Activated CD4-positive, alpha-beta T cell treated with anti-CD3 and anti-CD28 coated beads, Interleukin-2, Interleukin-6, amounts not matched to agents 100 ng/mL and 50 ng/mL, durations not matched to agents 16 hours and 8 hours (primary cell): ENCODE data around the gene LRRC43.
"Not testable (repeated sequence)": the region's sequence is repeated elsewhere in the genome, so short reads cannot be mapped to it uniquely, and the experiment has no call there.

Experiments
- DNase-seq: peaks from one replicate; pipeline ENCODE4 v3.0.0-alpha.2; 2020

The LRRC43 gene

DNA sequence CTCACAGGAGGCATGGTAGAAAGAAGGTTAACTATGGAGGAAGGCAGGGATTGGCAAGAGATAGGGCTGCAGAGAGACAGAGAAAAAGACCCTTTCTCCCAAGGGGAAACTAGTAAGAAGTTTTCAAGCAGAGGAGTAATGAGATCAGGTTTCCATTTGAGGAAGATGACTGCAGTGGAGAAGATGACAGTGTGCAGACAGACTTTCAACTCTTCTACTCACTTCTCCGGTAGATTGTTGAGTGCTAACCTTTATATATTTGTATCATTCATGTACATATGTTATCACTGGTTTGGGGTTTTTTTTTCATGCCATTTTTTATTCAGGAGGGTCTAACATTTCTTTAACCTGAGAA lies 14.7 kb downstream of the LRRC43 start:
- no peak for DNase-seq

DNA sequence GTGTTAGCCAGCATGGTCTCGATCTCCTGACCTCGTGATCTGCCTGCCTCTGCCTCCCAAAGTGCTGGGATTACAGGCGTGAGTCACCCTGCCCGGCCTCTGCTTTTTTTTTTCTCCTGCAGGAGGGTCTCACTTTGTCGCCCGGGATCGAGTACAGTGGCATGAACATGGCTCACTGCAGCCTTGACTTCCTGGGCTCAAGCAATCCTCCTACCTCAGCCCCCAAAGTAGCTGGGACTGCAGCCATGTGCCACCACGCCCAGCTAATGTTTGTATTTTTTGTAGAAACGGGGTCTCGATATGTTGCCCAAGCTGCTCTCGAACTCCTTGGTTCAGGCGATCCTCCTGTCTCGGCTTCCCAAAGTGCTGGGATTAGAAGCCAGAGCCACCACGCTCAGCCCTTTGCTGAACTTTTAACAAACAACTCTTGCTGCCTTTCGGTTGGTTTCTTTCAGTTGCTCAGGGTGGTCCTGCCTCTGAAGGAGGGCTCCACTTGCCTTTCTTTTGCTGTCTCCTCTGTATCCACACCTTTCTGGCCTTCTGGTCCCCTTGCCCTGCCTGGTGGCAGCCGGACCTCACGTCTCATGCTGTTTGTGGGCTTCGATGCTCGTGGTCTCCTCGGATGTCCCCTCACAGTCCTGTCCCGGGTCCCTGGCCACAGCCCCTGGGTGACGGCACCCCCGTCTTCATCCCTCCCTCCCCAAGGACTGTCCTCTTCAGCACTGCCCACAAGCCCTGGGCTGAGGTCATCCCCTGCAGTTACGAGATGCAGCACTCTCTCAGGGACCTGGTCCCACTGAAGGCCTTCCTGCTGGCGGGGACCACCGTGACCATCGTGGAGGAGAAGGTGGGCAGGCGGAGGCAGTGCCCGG lies 16.8 kb downstream of the LRRC43 start:
- DNase-seq, result no peak

DNA sequence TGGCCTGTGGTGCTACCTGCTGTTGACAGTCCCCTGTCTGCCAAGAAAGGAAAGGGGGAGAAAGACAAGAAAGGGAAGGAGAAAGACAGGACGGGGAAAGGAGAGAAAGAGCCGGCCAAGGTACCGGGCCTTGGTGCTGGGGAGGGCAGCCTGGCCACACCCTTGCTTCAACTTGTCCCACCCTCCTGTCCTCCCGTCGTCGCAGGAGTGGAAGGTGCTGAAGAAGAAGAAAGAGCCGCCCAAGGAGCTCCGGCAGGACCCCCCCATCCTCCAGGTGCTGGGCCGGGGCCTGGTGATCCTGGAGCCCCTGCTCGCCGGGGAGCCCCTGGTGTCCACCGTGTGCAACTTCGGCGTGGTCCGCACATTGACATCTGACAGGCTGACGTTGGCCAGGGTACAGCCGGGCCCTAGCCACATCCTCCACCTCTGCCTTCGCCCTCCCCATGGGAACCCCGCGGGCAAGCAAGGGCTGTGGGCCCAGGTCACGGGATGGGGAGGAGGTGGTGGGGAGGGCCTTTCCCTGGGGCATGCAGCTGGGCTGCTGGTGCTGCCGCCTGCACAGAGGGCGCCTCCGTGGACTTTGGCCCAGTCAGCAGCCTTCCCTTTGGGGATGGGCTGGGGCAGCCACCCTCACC lies 17.7 kb downstream of the LRRC43 start:
- no peak for DNase-seq

DNA sequence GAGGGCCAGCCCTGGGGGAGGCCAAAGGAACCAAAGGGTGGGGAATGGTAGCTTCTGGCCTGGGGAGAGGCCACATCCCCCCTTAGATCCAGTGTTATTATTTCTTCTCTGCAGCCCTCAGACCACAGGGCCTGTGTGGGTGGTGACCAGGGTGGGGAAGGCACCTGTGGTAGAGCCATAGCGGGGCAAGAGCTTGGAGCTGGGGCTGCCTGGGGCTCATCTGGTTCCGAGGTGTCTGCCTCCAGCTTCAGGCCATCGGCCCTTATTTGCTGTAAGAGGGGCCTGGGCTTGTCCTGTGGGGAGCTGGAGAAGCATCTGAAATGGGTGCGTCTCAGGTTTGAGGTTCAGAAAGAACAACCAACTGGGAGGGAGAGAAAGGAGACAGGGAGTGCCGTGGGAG lies 18.5 kb downstream of the LRRC43 start:
- no peak for DNase-seq

DNA sequence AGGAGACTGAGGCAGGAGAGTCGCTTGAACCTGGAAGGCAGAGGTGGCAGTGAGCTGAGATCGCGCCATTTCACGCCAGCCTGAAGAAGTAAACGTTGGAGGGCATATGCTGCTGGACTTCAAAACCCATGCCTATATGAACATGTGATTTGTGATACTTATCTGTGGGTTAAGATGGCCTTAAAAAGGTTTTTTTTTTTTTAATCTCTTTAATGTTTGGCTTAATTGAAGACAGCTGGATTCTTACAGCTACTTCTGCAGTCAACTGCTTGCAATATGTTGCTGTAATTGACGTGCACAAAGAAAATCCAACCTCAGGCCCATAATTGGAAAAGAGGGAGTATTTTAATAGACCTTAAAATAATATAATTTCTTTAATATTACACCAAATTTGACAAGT lies 19.1 kb downstream of the LRRC43 start:
- DNase-seq, result no peak

DNA sequence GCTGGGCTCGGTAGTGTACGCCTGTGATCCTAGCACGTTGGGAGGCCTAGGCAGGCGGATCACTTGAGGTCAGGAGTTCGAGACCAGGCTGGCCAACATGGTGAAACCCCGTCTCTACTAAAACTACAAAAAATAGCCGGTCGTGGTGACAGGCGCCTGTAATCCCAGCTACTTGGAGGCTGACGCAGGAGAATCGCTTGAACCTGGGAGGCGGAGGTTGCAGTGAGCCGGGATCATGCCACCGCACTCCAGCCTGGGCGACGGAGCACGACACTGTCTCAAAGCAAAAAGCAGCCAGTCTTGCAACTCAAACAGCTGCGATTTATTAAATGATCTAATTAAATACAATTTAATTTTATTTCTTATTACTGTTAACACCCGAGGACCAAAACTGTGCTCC lies 19.9 kb downstream of the LRRC43 start:
- DNase-seq, result not testable (repeated sequence)

DNA sequence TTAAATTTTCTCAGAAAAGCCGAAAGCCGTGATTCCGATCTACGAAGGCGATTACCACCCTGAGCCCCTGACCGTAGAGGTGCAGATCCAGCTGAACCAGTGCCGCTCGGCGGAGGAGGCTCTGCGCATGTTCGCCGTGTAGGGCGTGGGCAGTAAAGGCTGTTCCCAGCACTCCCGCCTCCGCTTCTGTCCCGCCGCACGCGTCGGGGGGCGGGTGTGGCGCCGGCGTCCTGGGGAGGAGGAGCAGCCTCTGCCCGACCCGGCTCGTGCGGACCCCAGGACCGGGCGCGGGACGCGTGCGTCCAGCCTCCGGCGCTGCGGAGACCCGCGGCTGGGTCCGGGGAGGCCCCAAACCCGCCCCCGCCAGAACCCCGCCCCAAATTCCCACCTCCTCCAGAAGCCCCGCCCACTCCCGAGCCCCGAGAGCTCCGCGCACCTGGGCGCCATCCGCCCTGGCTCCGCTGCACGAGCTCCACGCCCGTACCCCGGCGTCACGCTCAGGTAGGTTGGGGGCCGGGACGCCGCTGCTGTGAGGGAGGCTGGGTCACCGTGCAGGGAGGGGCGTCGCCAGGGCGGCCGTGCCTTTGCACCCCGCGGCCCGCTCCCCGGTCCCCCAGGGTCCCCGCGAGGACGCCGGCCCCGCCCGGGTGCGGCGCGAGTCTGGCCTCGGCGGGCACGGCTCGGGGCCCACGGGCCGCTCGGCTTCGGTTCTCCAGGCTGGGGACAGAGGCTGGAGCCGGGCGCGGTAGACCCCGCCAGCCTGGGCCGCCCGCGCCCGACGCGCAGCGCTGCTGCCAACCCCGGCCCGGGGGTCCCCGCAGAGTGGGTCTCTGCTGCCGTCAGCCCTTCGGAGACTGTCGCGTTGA lies 20.6 kb downstream of the LRRC43 start, which contains the start of gene B3GNT4:
Gene B3GNT4 (plus strand): TSS at position 409 of the 866 bp plus-strand sequence. CDS start 910 bp downstream, outside the sequence.
- DNase-seq, result peak; percentile 61

DNA sequence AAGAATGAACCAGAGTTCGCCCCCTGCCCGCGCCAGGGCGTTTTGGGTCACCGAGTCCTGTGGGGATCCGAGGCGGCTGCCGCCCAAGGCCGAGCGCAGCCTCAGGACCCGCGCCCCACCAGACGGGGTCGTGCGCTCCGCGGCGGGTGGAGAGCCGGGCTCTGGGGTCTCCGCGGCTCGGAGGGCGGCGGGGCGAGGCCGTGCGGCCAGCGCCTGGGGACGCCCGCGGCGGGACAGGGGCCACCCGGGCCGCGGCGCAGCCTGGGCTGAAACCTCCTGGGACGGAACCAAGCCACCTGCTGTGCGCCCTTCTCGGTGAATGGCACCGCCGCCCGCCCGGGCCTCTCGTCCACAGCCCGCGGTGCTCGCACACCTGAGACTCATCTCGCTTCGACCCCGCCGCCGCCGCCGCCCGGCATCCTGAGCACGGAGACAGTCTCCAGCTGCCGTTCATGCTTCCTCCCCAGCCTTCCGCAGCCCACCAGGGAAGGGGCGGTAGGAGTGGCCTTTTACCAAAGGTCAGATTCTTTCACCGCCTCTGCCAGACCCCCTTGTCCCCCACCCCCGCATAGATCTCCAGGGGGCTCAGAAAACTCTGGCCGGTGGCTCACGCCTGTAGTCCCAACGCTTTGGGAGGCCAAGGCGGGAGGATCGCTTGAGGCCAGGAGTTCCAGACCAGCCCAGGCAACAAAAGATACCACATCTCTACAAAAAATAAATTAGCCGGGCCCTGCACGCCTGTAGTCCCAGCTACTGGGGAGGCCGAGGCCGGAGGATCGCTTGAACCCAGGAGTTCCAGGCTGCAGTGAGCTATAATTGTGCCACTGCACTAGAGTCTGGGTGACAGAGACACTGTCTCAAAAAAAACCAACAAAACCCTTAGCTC lies 21.5 kb downstream of the LRRC43 start:
- no peak for DNase-seq

DNA sequence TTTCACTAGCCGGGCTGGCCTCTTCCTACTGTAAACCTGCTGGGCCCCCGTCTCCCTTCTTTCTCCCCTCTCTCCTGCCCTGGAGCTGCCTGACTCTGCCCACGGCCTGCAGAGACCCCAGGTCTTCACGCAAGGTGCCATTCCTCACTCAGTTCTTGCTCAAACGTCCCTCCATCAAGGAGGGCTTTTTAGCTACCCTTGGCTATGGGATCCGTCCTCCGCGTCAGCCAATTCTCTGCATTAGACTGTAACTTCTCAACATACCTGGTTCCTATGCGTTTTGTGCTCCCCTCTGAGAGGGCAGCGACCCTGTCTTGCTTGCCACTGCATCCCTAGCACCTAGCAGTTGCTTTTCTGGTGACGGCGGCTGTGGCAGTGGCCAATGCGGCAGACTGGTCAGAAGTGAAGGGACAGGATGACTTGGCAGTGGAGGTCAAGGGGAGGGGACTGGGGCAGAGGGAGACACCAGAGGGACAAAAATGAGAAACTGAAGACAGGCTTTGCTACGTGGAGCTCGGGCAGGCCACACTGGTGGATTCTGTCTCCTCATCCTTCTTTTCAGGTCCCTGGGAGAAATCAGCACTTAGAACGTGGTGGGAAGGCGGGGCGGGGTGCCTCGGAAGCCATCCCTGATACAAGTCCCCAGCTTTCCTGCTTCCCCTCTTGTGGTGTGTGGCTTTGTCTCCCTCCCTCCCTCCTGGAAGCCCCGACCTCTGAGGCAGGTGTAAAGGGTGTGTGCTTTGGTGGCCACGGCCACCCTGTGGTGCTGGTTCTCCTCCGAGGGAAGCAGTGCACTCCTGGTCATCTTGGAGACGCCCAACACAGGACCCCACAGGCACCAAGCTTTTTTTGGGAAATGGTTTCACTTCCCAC lies 22.4 kb downstream of the LRRC43 start:
- no peak for DNase-seq

DNA sequence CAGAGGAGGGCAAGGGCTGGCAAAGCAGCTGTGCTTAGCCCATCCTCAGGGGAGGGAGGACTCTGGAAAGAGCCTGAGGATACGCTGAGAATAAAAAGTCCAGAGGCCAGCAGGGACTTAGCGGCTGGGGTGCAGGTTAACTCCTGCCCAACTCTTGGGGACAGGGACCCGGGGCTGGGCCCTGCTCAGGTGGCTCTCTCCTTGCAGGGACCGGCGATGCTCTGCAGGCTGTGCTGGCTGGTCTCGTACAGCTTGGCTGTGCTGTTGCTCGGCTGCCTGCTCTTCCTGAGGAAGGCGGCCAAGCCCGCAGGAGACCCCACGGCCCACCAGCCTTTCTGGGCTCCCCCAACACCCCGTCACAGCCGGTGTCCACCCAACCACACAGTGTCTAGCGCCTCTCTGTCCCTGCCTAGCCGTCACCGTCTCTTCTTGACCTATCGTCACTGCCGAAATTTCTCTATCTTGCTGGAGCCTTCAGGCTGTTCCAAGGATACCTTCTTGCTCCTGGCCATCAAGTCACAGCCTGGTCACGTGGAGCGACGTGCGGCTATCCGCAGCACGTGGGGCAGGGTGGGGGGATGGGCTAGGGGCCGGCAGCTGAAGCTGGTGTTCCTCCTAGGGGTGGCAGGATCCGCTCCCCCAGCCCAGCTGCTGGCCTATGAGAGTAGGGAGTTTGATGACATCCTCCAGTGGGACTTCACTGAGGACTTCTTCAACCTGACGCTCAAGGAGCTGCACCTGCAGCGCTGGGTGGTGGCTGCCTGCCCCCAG lies 23.4 kb downstream of the LRRC43 start:
- DNase-seq, result no peak

DNA sequence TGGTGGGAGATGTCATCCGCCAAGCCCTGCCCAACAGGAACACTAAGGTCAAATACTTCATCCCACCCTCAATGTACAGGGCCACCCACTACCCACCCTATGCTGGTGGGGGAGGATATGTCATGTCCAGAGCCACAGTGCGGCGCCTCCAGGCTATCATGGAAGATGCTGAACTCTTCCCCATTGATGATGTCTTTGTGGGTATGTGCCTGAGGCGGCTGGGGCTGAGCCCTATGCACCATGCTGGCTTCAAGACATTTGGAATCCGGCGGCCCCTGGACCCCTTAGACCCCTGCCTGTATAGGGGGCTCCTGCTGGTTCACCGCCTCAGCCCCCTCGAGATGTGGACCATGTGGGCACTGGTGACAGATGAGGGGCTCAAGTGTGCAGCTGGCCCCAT lies 24.1 kb downstream of the LRRC43 start:
- DNase-seq, result no peak

DNA sequence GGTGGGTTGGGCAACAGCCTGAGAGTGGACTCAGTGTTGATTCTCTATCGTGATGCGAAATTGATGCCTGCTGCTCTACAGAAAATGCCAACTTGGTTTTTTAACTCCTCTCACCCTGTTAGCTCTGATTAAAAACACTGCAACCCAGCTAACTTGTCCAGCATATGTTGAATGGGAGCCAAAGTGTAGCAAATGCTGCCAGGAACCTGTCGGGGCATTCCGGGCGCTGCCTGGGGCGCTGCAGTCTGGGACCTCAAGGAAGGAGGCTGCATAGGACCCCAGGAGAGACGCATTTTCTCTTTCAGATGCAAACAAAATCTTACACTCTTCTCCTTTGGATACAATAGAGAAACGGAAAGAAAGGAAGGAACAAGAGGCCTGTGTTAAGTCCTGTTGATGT lies 24.5 kb downstream of the LRRC43 start:
- no peak for DNase-seq

DNA sequence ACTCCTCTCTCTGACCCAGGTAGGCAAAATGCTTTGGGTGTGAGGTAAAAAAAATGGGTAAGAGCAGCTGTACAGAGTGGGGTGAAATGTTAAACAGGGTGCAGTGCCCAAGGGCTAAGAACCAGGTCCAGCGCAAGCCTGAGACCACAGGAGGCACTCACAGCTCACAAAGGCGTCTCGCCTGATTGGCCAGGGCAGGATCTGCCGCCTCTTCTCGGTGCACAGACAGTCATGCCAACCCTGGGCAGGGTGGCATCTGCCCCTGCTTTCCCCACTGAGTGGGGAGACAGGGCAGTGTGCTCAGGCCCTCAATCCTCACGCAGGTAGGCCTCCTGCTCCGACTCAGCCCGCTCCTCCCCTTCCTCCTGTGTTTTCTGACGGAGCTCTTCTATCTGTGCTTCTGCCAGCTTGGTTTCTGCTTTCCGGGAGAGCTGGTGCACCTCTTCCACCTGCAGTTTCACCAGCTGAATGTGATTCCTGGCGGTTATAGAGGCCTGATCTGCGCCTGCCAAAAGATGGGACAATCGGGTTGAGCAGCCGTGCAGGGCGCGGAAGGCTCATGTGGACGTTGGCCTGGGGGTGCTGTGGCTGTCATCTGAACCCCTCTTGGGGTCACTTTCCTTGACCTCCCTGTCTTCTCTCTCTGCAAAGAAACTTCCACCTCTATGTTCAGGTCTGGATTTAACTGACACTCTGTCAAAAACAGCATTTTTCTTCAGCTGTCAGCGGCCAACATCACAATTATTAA lies 25.3 kb downstream of the LRRC43 start:
- no peak for DNase-seq

DNA sequence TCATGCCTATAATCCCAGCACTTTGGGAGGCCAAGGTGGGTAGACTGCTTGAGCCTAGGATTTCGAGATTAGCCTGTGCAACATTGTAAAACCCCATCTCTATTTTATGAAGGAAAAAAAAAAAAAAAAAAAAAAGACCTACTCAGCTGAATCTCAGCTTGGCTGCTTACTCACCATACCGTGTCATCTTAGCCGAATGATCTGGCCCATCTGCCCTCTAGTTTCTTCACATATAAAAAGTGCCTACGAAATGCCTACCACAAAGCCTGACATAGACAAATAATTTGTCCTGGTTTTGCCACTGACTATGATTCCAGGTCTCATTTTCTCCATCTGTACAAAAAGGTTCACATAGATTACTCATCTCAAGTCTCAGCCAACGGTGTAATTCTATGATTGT lies 32.8 kb downstream of the LRRC43 start:
- DNase-seq, result no peak

DNA sequence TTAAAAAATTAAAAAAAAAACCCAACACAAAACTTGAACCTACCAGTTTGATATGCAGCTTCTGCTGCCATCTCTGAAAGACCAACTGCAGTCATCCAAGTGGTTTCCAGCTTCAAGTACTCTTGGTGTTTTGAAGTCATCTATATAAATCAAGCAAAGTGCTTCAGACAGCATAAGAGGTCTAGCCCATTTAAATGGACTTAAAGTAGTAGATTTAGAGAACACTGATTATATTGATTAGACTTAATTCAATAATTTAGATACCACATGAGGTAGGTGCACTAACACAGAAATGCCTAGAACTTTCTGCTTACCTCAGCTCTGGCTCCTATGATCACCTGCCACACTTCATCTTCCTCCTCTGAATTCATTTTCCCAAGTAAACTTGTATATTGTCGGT lies 33.5 kb downstream of the LRRC43 start:
- DNase-seq, result no peak

DNA sequence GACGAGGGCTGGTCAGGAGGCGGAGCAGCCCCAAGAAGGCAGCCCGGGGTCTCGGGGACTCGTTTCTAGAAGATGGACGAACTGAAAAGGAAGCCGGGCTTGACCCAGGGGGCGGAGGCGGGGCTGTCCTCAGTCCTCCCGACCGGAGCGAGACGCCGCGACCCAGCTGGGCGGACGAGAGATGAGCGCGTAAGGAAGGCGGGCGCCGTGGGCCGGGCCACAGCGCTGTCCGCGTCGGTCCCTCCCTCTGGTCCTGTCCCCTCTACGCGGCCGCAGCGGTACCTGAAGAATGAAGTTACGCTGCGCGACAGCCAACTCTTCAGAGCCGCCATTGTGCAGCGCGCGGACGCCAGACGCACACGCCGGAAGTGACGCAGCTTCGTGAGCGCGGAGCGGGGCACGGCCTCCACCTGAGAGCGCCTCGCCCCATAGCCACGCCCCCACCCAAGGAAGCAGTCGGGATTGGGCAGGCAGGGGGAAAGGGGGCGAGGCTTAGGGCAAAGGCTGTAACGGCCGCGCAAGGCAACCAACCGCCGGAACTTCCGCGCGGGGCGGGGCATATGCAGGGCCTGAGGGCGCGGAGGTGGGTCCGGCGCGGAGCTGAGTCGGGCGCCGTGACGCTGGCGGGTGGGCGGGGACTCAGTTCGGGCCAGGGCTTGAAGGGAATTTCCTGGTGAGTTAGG lies 42.9 kb downstream of the LRRC43 start, which contains the start of gene DIABLO:
Gene DIABLO (minus strand): TSS at position 370 of the 683 bp plus-strand sequence. CDS start 38 bp downstream, at position 332.
- peak; percentile 100 for DNase-seq

DNA sequence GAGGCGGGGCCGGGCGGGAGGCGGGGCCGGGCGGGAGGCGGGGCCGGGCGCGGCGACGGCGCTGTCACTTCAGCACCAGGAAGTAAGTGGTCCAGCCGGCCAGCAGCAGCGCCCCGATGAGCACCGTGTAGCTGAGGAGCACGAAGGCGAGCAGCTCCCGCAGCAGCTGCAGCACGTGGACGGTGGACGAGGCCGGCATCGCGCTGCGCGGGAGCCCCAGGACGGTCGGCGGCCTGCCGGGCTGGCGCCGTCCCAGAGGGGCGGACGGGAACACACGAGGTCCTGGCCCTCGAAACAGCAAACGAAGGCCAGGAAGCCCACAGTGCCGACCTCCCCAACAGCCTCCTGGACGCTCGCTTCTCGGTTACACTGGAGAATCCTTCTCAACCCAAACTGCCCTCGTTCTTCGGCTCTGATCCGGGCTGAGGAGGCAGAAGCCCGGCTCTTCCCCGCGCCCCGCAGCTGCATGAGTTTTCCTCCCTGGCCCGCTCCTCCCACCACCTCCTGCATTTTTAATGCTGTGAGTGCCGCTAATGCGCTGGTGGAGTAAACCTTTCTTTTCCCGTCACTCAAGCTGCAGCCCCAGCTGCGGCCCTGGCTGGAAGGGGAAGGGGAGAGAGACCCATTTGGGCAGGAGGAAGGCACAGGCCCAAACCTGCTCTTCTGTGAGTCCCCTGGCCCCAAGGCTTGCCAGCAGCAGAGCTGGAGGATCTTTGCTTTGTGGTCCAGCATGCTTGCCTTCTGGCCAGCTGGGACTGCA lies 43.6 kb downstream of the LRRC43 start:
- DNase-seq, result no peak

DNA sequence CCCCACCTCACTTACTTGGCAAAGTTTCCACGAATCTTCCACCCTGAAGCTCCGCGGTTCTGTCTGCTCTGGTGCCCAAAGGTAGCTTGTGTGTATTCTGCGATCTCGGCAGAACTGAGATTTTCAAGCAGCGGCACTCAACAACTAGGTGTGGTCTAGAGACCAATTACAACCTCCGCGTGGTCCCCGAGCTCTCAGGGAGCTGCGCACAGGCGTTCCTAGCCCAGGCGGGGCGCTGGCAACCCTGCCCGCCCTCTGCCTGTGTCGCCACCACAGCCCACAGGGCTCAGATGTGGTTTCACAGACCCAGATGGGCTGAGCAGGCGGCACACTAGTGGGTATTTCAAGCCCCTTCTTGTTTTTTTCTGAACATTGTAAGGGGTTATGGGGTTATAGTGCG lies 44.4 kb downstream of the LRRC43 start:
- peak; percentile 31 for DNase-seq
